Left lung (tissue), 10 donors: Measurements from ENCODE around the gene WWOX. TPM values are rescaled to one million over a fixed set of nuclear protein-coding genes. Genes with fewer than 3 reads are reported as not detected.

Experiments
- ATAC-seq: fragments of 200-7000 bp; cut with Tn5 transposase; one replicate; pipeline ENCODE4 v1.9.1; 2020; ENCODE audit warnings: moderate library complexity
- DNase-seq, 4 donors: peaks; one replicate each; pipeline ENCODE4 v3.0.0-alpha.2; 2013 to 2020
- H3K27ac ChIP-seq, 2 donors: fragments of 200-600 bp; sonication (generic) in 1 of 2; one replicate each; pipeline versions ENCODE4 v1.5.0 to v1.8.0; 2020 to 2021
- H3K27me3 ChIP-seq, 2 donors: fragments of 200-600 bp; sonication (generic) in 1 of 2; one replicate each; pipeline versions ENCODE4 v1.5.0 to v1.8.0; 2020 to 2021
- H3K36me3 ChIP-seq, 2 donors: fragments of 200-600 bp; sonication (generic) in 1 of 2; one replicate each; pipeline versions ENCODE4 v1.5.0 to v1.8.0; 2020 to 2021
- H3K4me1 ChIP-seq, 2 donors: fragments of 200-600 bp; one replicate each; pipeline ENCODE4 v1.8.0; 2021
- H3K4me3 ChIP-seq, 2 donors: fragments of 200-600 bp; sonication (generic) in 1 of 2; one replicate each; pipeline versions ENCODE4 v1.5.0 to v1.8.0; 2020 to 2021; ENCODE audit warnings: mild to moderate bottlenecking in 1 of 2
- H3K9me3 ChIP-seq, 2 donors: fragments of 200-600 bp; sonication (generic) in 1 of 2; one replicate each; pipeline versions ENCODE4 v1.5.0 to v1.8.0; 2020 to 2021
- CTCF ChIP-seq, 2 donors: fragments of 200-600 bp; sonication (generic) in 1 of 2; IDR thresholded peaks; one replicate each; pipeline versions ENCODE4 v1.5.0 to v1.8.0; 2021; ENCODE audit warnings: antibody characterized with exemption in 2 of 2
- intact Hi-C, 2 donors: fragments of 100-400 bp; cut with DNase I; formaldehyde crosslinking; loops; one replicate each; pipeline versions ENCODE4 v1.11.2 to v1.14.2; 2022
- polyA plus RNA-seq, 6 donors: library from polyadenylated mRNA; unstranded; fragments of 120-200 nt; gene quantifications; one replicate each; pipeline ENCODE4 v1.2.1, GENCODE V29; 2013; ENCODE audit not compliant: insufficient read length in 6 of 6
- total RNA-seq, 2 donors: library from RNA; stranded (reverse); fragmentation: NEBNext Ultra II Directional; extraction: Animal tissue kit (Norgen Biotek cat#: 25700); gene quantifications; one replicate each; pipeline ENCODE4 v1.2.1, GENCODE V29; 2021
- donor health status: DM: no; HTN: yes; CAD: no.
- donor health status: DM: no; HTN: no; CAD: no.

The WWOX gene
- total and polyA plus RNA-seq, 8 donors = 17.2 to 40.3 (median 30.8) TPM

- intact Hi-C loops = loop anchor here in 1 of 2 donors (10.0 kb wide), 1 partner anchor 111 kb away; no protein-coding TSS in a partner anchor
- Histone ChIP-seq H3K36me3 (no peaks in the 10 kb centered on the region), H3K27me3 (no peaks in the 10 kb centered on the region), H3K4me3 (no peak overlapping the region), H3K9me3 (no peaks in the 10 kb centered on the region), H3K27ac (no peak overlapping the region), H3K4me1 (peaks cover 0 to 4% of the 10 kb centered on the region in 2 donors)
- no peak for TF ChIP-seq CTCF (IDR thresholded peaks at IDR 0.05)
- ATAC-seq = no peak
- no peak for DNase-seq
These were observed 136.4 kb downstream of the WWOX start for GRCh38 chr16:78235876-78236275.

- no peaks in the 10 kb centered on the region for H3K27me3 ChIP-seq
- TF ChIP-seq CTCF (IDR thresholded peaks at IDR 0.05) = no peak
- H3K27ac ChIP-seq = no peak overlapping the region
- no peak overlapping the region for H3K4me3 ChIP-seq
- no peak for ATAC-seq
- H3K4me1 ChIP-seq = peaks cover 0 to 16% of the 10 kb centered on the region in 2 donors
- intact Hi-C loops = loop anchor here in 1 of 2 donors (10.0 kb wide), 1 partner anchor 113 kb away; no protein-coding TSS in a partner anchor
- DNase-seq = no peak
- no peaks in the 10 kb centered on the region for H3K36me3 ChIP-seq
- H3K9me3 ChIP-seq = no peaks in the 10 kb centered on the region
These were observed 138.4 kb downstream of the WWOX start for GRCh38 chr16:78237841-78238240.

- Histone ChIP-seq H3K27ac (no peak overlapping the region), H3K4me3 (no peak overlapping the region), H3K36me3 (no peaks in the 10 kb centered on the region), H3K27me3 (no peaks in the 10 kb centered on the region), H3K4me1 (peaks cover 0 to 18% of the 10 kb centered on the region in 2 donors), H3K9me3 (no peaks in the 10 kb centered on the region)
- TF ChIP-seq CTCF (IDR thresholded peaks at IDR 0.05) = no peak
- peak in 1 of 4 donors; percentile 69 for DNase-seq
- peak; percentile 83 for ATAC-seq
- intact Hi-C loops = no loop called here
These were observed 141.2 kb downstream of the WWOX start for GRCh38 chr16:78240459-78241222.

- Histone ChIP-seq H3K27me3 (no peaks in the 10 kb centered on the region), H3K4me1 (peaks cover 0 to 18% of the 10 kb centered on the region in 2 donors), H3K36me3 (no peaks in the 10 kb centered on the region), H3K27ac (no peak overlapping the region), H3K4me3 (no peak overlapping the region), H3K9me3 (no peaks in the 10 kb centered on the region)
- peak in 2 of 4 donors; percentile 55 to 70 for DNase-seq
- no peak for TF ChIP-seq CTCF (IDR thresholded peaks at IDR 0.05)
- intact Hi-C loops = no loop called here
- peak; percentile 50 for ATAC-seq
These were observed 142.8 kb downstream of the WWOX start for GRCh38 chr16:78242239-78242630.

- intact Hi-C loops = no loop called here
- no peak for TF ChIP-seq CTCF (IDR thresholded peaks at IDR 0.05)
- no peaks in the 10 kb centered on the region for H3K36me3 ChIP-seq
- no peak for DNase-seq
- H3K4me1 ChIP-seq = peaks cover 0 to 18% of the 10 kb centered on the region in 2 donors
- H3K4me3 ChIP-seq = no peak overlapping the region
- H3K27ac ChIP-seq = no peak overlapping the region
- no peaks in the 10 kb centered on the region for H3K27me3 ChIP-seq
- peak; percentile 60 for ATAC-seq
- no peaks in the 10 kb centered on the region for H3K9me3 ChIP-seq
These were observed 144.9 kb downstream of the WWOX start for GRCh38 chr16:78244131-78244895.
